ENCODE results near the gene PLCB2.

Gene PLCB2

DNA sequence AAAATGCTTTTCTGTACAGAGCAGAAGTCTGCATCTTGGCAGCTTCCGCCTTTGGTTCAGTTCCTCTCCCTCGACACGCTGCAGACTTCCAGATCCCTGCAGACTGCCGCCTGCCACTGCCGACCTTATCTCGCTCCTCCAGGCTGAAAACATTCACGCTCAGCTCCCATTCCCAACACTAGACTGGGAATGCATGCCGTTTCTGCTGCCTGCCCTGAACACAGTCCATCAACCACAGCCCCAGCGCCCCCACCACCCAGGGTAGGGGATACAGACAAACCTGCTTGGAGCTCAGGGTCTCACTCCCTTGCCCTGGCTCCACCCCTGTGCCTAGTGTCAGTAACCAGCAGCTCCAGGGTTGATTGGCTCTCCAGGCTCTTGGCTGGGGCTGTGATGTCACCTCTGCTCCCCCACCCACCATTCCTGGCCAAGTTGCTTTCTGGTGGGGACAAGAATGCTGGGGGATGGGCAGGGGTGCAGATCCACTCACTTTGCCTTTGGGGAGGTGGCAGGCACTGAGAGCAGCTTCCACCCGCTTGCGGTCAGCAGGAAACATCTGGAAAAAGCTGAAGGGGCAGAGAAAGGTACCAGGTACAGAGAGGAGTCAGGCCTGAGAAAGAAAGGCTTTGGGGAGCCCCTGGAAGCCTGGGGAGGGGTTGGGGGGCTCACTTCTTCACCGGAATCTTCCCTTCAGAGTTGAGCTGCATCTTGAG, 6.1 kb downstream of the PLCB2 start:
- DNase-seq, result no peak

DNA sequence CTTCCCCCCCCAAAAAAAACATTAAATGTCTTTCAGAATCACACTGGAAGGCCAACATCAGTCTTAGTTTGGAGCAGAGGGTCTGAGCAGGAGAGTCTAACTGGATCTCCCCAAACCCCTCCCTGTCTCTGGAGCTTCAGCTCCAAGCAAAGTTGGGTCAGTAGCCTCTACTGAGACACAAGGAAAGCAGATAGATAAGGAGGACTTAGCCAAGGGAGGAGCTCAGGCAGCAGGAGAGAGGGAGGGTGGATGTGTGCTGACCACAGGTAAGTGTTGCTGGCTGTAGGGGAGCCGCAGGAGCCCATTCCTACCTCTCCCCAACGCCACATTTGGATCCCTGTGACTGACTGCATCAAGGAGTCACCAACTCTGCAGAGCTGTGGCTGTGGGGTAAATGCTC, 7.0 kb downstream of the PLCB2 start:
- no peak for DNase-seq

DNA sequence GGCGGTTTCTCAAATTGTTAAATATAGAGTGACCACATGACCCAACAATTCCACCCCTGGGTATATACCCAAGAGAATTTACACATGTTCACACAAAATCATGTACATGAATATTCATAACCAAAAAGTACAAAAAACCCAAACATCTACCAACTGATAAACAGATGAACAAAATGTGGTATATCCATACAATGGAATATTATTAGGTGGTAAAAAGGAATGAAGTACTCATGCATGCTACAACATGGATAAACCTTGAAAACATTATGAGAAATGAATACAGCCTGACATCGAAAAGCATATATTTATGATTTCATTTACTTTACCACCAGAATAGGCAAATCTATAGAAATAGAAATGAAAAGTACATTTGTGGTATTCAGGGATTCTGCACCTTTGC, 7.4 kb downstream of the PLCB2 start:
- no peak for DNase-seq

- DNase-seq, result no peak
These were observed 9.4 kb downstream of the PLCB2 start for GRCh38 chr15:40298216-40298935.

GRCh38 chr15:40297356-40297755, 10.4 kb downstream of the PLCB2 start:
- no peak for DNase-seq

GRCh38 chr15:40296561-40297230, 11.0 kb downstream of the PLCB2 start:
- DNase-seq, result no peak

DNA sequence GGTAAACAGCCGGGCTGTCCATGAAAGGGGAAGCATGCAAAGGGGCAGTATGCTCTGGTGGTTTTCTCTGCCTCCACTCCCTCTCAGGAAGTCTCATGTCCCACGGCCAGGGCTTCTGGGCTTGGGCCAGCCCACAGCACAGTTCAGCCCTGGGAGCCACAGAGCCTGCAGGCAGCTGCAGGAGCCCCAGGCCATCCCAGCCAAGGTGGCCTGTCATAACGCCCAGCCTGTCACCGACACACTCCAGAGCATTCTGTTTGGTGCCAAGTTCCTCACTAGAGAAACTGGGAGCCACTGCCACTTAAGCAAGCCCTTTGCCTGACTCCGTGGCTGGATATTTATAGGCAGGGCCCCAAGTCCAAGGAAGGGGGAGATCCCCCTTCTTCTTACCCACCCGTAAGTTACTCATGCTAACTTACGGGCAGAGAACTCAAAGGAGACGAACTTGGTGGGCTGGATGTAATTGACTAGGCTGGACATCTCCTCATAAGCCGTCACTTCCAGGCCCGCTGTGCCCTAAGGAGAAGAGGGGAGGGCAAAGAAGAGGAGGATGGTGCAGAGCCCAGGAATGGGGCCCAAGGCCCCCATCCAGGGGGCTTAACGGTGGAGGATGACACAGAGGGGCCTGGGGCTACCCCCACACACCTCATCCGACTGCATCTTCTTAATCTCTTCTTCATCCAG, 11.7 kb downstream of the PLCB2 start:
- DNase-seq, result no peak

GRCh38 chr15:40295297-40295696, 12.4 kb downstream of the PLCB2 start:
- no peak for DNase-seq

- DNase-seq, result no peak
These were observed 13.5 kb downstream of the PLCB2 start for GRCh38 chr15:40293905-40294895.

DNA sequence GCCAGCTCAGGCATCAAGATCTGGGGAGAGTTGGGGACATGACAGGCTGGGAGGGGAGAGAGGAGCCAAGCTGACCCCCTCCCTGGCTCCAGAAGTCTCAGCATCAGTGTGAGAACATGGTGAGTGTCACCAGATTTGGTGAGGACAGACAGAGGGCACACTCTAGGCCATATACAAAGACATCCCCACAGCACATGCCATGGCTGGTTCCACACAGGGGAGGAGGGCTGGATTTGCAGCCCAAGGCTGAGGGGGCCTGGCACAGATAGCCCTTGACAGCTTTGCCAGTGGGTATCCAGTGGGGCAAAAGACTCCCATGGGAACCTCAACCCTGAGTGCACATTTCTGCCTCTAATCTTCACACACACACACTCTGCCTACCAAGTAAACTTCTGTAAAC, 14.7 kb downstream of the PLCB2 start:
- DNase-seq, result no peak

DNA sequence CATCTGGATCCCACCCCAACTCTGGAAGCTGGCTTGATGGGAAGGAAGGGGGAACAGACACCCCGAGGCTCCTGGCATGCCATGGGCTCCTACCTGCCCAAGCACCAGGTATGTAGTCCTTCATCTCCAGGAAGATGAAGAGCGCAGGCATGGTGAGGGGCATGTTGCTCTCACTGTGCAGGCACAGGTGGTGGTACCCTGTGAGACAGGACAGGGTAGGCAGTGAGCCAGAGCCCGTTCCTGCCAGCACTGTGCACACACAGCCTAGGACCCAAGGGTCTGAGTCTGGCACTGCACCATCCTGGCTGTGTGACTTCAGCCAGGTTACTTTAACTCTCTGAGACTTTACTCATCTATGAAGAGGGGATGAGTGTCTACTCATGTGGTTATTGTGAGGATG, 15.5 kb downstream of the PLCB2 start:
- no peak for DNase-seq

DNA sequence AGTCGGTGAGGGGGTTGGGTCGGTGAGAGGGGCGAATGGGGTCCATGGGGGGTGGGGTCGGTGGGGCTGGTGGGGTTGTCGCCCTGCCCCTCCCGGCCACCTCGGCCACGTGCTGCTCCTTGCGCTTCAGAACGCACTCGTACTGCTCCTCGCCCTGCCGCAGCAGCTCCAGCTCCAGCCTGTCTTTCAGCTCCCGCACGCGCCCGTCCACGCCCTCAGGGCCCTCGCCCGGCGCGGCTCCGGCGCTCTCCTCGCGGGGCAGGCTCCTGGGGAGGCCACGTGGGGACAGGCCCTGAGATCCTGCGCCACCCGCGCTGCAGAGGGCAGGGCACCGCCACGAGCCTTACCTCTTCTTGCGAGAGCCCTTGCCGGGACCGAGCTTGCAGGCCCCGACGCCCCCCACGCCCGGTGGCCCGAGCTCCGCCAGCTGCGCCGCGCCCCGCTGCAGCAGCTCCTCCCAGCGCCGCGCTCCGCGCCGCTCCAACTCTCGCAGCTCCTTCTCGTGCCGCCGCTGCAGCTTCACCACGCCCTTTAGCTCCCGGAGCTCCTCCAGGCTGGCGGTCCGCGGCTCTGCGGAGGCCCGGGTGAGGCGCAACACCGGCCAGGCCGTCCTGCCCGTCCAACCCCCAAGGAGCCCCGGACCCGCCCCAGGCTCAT, 16.7 kb downstream of the PLCB2 start:
- DNase-seq, result no peak

- no peak for DNase-seq
These were observed 17.2 kb downstream of the PLCB2 start for GRCh38 chr15:40290545-40290917.

DNA sequence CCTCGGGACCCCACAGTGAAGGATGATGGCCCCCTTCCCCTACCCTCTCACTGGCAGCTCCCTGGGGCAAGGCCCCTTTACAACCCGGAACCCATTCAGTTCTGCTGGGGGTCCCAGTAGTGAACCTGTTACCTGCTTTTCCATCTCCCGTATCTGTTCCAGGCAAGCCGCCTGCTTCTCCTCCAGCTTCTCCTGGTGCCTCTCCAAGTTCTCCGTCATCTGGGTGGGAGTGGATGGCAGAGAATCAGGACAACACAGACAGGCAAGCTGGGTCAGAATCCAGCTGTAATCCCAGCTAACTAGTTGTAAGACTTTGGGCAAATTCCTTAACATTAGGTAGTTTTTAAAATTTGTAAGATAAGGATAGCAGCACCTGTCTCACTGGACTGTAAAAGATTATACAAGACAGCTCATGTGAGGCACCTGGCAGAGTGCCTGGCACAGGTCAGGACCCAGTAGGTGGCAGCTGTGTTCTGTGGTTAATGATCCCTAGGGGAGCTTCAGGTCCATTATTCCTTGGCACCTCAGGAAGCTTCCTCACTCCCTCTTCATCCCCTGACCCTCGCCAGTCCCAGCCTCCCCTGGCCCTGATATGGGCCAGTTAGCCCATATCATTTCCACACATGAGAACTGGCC, 18.5 kb downstream of the PLCB2 start:
- no peak for DNase-seq

- no peak for DNase-seq
These were observed 19.8 kb downstream of the PLCB2 start for GRCh38 chr15:40287968-40288367.

GRCh38 chr15:40287505-40287904, 20.2 kb downstream of the PLCB2 start:
- no peak for DNase-seq

GRCh38 chr15:40286794-40287193, 20.9 kb downstream of the PLCB2 start:
- no peak for DNase-seq

DNA sequence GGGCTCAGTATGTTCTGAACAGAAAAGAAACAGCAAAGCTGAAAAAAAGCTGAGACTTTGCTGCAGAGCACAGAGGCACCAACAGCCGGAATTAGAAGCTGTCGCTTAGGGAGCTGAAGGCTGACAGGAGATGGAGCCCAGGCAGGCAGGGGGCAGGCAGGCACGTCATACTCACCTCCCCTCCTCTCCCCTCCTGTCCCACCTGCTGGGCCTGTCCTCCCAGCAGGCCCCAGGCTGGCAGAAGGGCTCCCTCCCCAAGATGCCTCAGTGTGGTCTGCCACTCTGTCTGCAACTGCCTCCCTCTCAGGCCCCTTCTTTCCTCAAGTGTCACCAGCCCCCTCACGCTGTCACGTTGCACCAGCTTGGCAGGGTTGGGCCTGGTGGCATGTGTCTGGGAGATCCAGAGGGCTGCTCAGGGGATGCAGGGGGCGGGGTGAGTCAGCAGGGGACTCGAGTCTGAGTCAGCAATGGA, 21.6 kb downstream of the PLCB2 start:
- DNase-seq, result no peak

- no peak for DNase-seq
These were observed 22.2 kb downstream of the PLCB2 start for GRCh38 chr15:40285554-40286011.

GRCh38 chr15:40285151-40285550, 22.6 kb downstream of the PLCB2 start:
- DNase-seq, result no peak
